GM12891 (cell line): ENCODE results near the gene ATP2B2.

Source experiments
- POLR2A ChIP-seq: IDR thresholded peaks from 2 replicates; pipeline ENCODE4 v1.6.1; 2011; ENCODE audit warnings: low read depth, low read length, control low read depth
- TAF1 ChIP-seq: IDR thresholded peaks from 2 replicates; pipeline ENCODE4 v1.6.1; 2011; ENCODE audit warnings: low read depth, low read length, control low read depth

DNA sequence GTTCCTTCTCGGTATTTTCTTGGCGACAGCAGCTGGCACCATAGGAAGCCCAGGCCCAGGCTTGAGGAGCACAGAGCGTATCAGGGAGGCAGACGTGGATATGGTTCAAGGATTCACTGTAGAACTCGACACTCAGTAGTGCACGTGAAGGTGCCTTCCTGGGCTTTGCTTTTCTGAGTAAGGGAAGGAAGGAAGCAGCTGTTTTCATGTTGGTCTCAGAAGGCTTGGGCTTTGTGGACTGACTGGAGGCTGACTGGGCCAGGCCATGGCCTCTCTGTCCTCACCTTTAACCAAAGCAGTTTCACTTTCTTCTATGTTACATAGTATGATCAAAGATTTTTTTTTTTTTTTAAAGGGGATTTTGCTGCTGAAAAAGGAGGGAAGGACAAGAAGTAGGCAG lies 205.7 kb downstream of the ATP2B2 start:
- TF ChIP-seq POLR2A (peak; percentile 24; the same call in 1 of the 2 replicates), TAF1 (no peak)
